Suprapubic skin (tissue), 3 donors: ENCODE measurements around the gene SPOCK1.

Experiments used
- EP300 ChIP-seq: sonication (generic); formaldehyde crosslinking; IDR thresholded peaks from one replicate; pipeline ENCODE4 v1.6.1; 2017; ENCODE audit warnings: antibody characterized with exemption
- TF ChIP-seq, protein P1 (sequence below), 2 donors: fragments of 200-600 bp in 1 of 2; fragments of 450-650 bp in 1 of 2; sonication (generic) in 1 of 2; IDR thresholded peaks; one replicate each; pipeline ENCODE4 v1.5.1; 2016 to 2019; ENCODE audit warnings: antibody characterized with exemption in 2 of 2, mild to moderate bottlenecking in 1 of 2, moderate library complexity in 1 of 2

DNA sequence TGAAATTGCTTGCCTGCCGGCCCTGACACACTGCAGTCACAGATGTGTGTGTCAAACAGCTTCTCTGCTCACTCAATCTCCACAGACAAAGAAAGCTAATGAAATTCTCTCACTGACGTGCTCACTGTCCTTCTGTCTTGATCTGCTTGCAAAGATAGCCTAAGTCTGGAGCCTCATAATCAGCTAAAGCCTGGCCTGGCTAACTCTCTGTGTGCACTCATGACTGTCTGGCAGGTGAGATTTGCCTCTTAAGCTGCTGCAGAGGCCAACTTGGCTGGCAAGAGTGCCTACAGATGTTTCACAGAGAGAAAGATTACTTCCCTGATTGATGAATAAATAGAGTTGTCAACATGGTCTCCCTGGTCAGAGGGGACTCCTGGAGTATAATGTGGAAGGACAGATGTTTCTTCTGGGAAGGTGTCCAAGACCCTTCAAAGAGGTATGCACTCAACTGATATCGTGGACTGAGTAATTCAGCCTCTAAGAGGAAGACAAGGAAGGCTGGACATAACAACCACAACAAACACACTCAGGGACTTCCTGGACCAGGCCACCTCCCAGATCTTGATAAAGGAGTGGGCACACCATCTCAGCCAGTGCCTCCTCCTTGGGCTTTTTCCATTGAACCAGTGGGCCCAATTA, 362.0 kb downstream of the SPOCK1 start:
- TF ChIP-seq, protein P1, sequence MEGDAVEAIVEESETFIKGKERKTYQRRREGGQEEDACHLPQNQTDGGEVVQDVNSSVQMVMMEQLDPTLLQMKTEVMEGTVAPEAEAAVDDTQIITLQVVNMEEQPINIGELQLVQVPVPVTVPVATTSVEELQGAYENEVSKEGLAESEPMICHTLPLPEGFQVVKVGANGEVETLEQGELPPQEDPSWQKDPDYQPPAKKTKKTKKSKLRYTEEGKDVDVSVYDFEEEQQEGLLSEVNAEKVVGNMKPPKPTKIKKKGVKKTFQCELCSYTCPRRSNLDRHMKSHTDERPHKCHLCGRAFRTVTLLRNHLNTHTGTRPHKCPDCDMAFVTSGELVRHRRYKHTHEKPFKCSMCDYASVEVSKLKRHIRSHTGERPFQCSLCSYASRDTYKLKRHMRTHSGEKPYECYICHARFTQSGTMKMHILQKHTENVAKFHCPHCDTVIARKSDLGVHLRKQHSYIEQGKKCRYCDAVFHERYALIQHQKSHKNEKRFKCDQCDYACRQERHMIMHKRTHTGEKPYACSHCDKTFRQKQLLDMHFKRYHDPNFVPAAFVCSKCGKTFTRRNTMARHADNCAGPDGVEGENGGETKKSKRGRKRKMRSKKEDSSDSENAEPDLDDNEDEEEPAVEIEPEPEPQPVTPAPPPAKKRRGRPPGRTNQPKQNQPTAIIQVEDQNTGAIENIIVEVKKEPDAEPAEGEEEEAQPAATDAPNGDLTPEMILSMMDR (IDR thresholded peaks at IDR 0.05): no peak
- TF ChIP-seq EP300: no peak
